Activated T-cell treated with anti-CD3 and anti-CD28 coated beads, Interleukin-2, amount 50 U/mL, for 4 hours (primary cell): ENCODE data around the gene MEIS2. TPM values are rescaled to one million over a fixed set of nuclear protein-coding genes. Genes with fewer than 3 reads are reported as not detected.

Experiments used
- ATAC-seq, 2 donors: fragments of 200-7000 bp; cut with Tn5 transposase; one replicate each; pipeline ENCODE4 v1.10.0; 2021
- DNase-seq: peaks from one replicate; pipeline ENCODE4 v3.0.0-alpha.2; 2020
- H3K27me3 Mint-ChIP-seq: one replicate; pipeline ENCODE4 v1.8.0; 2021; ENCODE audit warnings: low read depth, mixed read lengths
- H3K36me3 Mint-ChIP-seq: one replicate; pipeline ENCODE4 v1.8.0; 2022; ENCODE audit warnings: mixed read lengths; ENCODE audit not compliant: insufficient read depth
- H3K4me1 Mint-ChIP-seq: one replicate; pipeline ENCODE4 v1.8.0; 2021; ENCODE audit warnings: low read depth, mixed read lengths
- H3K4me3 Mint-ChIP-seq: one replicate; pipeline ENCODE4 v1.8.0; 2021; ENCODE audit warnings: mild to moderate bottlenecking, moderate library complexity, mixed read lengths
- H3K9me3 Mint-ChIP-seq: one replicate; pipeline ENCODE4 v1.8.0; 2021; ENCODE audit warnings: mixed read lengths
- total RNA-seq, 3 donors: library from RNA; stranded (reverse); gene quantifications; one replicate each; pipeline ENCODE4 v1.2.1, GENCODE V29; 2021

The MEIS2 gene
- total RNA-seq, 3 donors from 2014 or later = 0.20 TPM; not detected in 2

DNA sequence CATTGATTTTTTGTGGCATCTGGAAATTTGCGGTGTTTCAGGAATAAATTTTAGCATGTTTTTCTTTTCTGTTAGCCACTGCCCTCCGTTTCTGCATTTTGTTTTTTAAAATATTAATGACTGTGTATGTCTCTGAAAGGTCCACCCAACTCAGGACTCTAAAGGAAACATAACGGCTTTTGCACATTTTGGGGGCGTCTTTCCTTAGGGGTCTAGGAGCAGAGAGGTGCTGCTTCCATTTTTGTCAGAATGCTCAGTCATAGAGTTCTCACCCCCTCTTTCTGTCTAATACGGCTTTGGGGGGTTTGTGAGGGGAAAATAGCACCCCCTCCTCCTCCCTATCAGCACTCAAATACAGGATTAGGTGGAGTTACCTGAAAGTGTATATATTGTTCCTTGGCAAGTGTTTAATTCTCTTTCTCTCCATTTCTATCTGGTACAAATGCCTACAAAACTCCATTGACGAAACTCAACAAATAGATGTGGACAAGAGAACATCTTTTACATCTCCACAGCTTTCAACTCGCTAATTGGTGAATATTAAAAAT, 219.4 kb downstream of the MEIS2 start:
- H3K4me3 Mint-ChIP-seq = no peak overlapping the region
- DNase-seq (no peak), ATAC-seq (no peak)
- peaks cover 93% of the 10 kb centered on the region for H3K27me3 Mint-ChIP-seq
- no peaks in the 10 kb centered on the region for H3K9me3 Mint-ChIP-seq
- H3K4me1 Mint-ChIP-seq = peaks cover 12% of the 10 kb centered on the region
- H3K36me3 Mint-ChIP-seq = no peaks in the 10 kb centered on the region

DNA sequence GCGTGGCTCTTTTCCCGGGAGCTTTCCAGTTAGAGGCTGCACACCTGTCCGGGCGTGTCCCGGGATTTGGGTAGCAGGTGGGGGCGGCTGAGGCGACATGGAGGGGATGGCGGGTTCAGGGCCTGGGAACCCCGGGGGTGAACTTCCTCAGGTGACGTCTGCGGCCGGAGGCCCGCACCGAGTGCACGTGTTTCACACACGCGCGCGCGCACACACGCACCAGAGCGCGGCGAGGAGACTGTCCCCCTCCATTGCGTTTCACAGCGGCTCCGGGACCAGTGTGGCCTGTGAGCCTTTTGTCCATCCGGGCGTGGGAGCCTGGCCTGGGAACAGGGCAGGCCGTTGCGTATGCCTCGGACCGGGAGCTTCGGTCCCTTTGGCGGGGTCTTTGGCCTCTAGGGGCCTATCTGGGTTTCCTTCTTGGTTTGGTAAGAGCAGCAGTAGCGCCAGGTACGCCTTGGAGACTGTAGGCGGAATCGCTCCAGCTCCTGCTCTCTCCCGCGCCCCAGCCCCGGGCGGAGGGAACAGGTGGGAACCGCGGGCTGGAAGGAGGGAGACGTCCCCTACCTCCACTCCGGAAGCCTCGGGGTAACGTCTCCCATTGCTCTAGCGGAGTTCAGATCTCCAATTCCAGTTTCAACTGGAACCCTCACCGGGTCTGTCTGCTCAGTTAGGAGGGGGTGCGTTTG, 220.0 kb downstream of the MEIS2 start:
- no peaks in the 10 kb centered on the region for H3K9me3 Mint-ChIP-seq
- no peak for DNase-seq
- H3K27me3 Mint-ChIP-seq = peaks cover 92% of the 10 kb centered on the region
- H3K36me3 Mint-ChIP-seq = no peaks in the 10 kb centered on the region
- ATAC-seq = no peak
- H3K4me1 Mint-ChIP-seq = peaks cover 12% of the 10 kb centered on the region
- no peak overlapping the region for H3K4me3 Mint-ChIP-seq

DNA sequence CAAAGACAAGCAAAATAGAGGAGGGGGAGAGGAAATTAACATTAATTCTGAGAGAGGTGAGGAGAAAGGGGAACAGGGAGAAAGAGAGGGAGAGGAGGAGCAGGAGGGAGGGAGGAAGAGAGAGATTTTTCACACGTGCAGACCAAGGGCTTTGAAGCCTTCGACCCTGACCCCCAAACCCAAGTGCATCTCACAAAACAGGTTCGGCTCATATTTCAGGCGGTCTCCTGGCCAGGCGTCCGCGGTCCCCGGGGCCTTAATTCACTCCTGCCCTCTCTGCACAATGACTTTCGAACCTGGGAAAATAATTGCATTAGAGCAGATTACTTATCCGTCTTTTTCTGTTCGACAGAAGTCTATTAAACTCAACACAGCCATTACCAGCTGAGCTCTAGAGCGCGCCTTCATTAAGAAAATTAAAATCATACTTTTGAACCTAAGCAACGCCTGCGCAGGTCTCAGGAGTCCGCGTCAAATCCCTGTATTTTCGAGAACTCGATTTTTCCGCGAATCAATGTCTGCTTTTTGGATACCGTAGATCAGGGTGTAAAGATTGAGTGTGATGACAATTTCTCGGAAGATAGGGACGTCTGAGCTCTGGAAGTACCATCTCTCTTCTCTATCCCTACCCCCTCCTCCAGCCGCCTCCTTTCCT, 220.7 kb downstream of the MEIS2 start:
- no peaks in the 10 kb centered on the region for H3K36me3 Mint-ChIP-seq
- ATAC-seq = no peak
- H3K4me3 Mint-ChIP-seq = no peak overlapping the region
- no peak for DNase-seq
- peaks cover 91% of the 10 kb centered on the region for H3K27me3 Mint-ChIP-seq
- no peaks in the 10 kb centered on the region for H3K9me3 Mint-ChIP-seq
- H3K4me1 Mint-ChIP-seq = peaks cover 12% of the 10 kb centered on the region

DNA sequence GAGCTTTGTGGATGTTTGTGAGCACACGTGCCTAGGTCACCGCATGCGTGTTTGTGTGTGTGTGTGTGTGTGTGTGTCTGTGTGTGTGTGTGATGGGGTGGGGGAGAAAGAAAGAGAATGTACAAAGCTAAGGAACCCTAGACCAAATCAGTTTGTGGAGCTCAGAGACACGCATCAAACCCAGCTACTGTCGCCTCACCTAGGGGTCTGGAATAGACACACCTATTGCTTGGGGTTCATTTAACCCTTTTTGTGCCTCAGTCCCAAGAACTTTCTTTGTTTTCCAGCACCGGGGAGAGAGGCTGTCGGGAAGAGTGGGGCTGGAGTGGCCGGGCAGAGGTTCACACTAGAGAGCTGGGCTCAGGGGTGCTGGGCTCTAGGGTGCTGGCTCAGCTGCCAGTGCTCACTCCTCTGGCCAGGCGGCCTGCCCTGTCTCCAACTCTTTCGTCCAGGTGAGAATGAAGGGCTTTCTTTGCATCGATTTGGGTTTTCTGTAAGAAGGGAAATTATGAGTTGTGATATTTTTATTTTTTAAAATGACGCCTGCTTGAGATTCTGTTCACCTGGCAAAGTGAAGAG, 221.6 kb downstream of the MEIS2 start:
- Mint-ChIP-seq H3K4me3 (no peak overlapping the region), H3K9me3 (no peaks in the 10 kb centered on the region), H3K27me3 (peaks cover 82% of the 10 kb centered on the region), H3K36me3 (no peaks in the 10 kb centered on the region), H3K4me1 (peaks cover 6% of the 10 kb centered on the region)
- ATAC-seq (no peak), DNase-seq (no peak)

DNA sequence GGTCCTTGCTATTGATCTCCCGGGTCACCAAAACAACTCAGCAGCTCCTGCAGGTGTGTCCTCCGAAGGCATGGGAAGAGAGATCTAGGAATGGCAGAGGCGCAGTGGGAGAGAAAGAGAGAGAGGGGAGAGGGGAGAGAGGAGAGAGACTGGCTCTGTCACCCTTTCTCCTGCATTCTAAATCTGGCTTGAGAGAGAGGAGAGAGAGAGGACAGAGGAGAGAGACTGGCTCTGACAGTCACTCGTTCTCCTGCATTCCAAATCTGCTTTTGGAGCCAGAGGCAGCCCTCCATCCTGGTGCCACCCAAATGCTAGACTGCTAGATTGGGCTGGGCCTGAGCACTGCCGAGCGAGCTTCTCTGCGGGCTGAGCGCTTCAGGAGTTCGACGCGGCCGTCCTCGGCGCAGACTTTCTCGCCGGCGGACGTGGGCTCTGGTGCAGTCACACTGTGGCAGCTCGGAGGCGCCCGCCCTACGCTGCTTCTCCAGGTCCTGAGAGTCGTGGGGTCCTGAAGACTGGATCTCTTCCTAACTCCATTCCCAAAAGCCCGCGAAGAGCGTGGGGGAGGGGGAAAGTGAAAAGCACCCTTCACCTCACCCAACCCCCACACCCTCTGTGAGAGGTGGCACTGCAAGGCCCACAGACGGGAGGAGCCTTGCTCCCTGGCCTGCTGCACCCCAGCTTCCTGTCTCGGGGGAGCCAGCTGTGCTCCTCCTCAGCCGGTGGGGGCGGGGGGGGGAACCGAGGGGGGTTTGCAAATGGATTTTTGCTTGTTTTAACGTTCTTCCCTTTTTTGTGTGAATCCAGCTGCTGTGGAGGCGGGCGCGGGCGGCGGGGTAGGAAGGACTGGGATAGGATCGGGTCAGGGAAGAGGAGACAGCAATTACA, 222.3 kb downstream of the MEIS2 start:
- Mint-ChIP-seq H3K36me3 (no peaks in the 10 kb centered on the region), H3K4me1 (peaks cover 4% of the 10 kb centered on the region), H3K4me3 (no peak overlapping the region), H3K27me3 (peaks cover 80% of the 10 kb centered on the region), H3K9me3 (no peaks in the 10 kb centered on the region)
- ATAC-seq (peak in 1 of 2 donors; percentile 55), DNase-seq (no peak)

DNA sequence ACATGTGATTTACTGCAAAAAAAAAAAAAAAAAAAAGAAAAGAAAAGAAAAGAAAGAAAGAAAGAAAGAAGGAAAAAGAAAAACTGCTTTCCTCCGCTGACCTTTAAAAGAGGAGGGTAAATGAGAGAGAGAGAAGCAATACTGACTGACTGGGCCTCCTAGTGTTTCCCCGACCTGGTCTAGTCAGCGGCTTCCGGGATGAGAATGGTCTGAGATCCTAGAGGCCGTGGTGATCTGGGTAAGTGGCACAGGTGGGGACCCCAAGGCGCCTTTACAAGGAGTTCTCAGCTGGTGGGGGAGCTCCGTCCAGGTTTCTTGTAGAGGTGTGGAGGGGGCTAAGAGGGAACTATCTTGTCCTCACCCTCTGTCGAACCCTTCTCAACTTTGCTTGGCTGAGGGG, 223.1 kb downstream of the MEIS2 start:
- ATAC-seq (no peak), DNase-seq (no peak)
- peaks cover 4% of the 10 kb centered on the region for H3K4me1 Mint-ChIP-seq
- H3K4me3 Mint-ChIP-seq = no peak overlapping the region
- no peaks in the 10 kb centered on the region for H3K9me3 Mint-ChIP-seq
- H3K27me3 Mint-ChIP-seq = peaks cover 72% of the 10 kb centered on the region
- H3K36me3 Mint-ChIP-seq = no peaks in the 10 kb centered on the region

DNA sequence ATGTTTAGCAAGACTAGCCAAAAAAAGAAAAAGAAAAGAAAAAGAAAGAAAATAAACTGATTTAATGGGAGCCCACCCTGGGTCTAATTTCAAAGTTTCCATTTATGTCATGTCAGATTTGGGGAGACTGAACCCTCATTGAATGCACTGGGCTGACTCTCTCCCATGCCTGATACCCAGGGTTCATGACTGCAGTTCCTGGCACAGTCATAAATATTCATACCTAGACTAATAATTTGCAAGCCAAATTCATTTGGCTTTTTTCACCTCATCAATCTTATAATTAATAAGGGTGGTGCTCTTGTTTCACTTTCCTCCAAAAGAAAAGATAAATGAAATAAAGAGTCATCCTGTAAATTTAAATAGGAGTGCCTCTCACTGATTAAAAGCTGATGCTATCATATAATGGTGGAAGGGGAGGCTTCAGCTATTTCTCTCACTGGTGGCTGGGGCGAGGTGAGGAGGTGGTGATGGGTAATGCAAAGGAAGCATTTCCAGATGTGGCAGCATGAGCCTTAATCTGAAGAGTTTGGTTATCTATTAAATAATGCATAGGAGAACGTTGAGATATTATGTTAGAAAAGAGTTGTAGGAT, 224.5 kb downstream of the MEIS2 start:
- Mint-ChIP-seq H3K27me3 (peaks cover 59% of the 10 kb centered on the region), H3K36me3 (no peaks in the 10 kb centered on the region), H3K4me3 (no peak overlapping the region), H3K9me3 (no peaks in the 10 kb centered on the region), H3K4me1 (peaks cover 4% of the 10 kb centered on the region)
- ATAC-seq (no peak), DNase-seq (no peak)

DNA sequence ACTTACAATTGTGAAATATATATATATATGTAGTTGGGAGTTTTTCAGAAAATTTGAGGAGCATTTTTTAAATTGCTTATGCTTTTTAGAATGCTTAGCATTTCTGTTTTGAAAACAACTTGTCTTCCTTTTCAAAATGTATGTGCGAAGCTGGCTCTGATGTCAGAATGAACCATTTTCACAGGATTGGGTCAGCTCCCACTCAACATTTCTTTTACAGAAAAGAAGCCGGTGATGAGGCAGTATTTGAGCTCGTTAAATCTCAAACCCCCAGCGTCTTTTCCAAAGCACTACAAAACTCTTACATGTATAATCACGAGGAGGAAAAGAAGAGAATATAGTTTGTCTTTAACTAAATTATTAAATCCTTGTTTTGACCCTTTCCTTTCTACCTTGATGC, 225.4 kb downstream of the MEIS2 start:
- H3K27me3 Mint-ChIP-seq = peaks cover 50% of the 10 kb centered on the region
- no peaks in the 10 kb centered on the region for H3K9me3 Mint-ChIP-seq
- H3K36me3 Mint-ChIP-seq = no peaks in the 10 kb centered on the region
- DNase-seq (no peak), ATAC-seq (no peak)
- H3K4me3 Mint-ChIP-seq = no peak overlapping the region
- peaks cover 4% of the 10 kb centered on the region for H3K4me1 Mint-ChIP-seq

DNA sequence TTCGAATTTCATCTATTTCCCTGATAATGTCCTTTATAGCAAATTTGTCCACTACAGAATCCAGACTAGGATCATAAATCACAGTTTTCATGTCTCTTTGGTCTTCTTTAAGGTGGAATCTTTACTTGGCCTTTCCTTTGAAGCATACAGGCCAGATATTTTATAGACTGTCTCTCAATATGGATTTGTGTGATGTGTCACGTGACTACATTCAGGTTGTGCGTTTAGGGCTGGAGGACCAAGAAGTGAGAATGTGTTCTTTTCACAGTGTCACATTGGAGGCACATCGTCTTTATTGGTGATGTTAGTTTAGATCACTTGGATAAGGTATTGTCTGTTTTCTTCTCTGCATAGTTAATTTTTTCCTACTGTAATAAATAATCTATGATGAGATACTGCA, 232.9 kb downstream of the MEIS2 start:
- no peaks in the 10 kb centered on the region for H3K27me3 Mint-ChIP-seq
- no peak for ATAC-seq
- H3K4me3 Mint-ChIP-seq = no peak overlapping the region
- DNase-seq = no peak
- peaks cover 9% of the 10 kb centered on the region for H3K9me3 Mint-ChIP-seq
- H3K4me1 Mint-ChIP-seq = no peaks in the 10 kb centered on the region
- H3K36me3 Mint-ChIP-seq = no peaks in the 10 kb centered on the region

DNA sequence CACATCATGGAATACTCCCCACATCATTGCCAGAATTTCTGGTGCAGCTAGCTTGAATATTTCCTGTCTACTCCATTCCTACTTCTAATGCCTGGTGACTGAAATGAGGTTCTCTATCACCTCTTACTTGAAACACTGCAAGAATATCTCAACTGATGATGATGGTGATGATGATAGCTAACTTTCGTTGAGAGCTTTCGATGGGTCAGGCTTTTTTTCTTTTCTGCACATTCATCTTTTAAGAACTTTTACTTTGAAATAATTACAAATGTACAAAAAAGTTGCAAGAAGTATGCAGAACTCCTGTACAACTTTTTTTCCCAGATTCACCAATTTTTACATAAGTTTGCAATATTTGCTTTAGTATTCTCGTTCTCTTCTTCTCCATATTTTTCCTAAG, 233.5 kb downstream of the MEIS2 start:
- H3K36me3 Mint-ChIP-seq = no peaks in the 10 kb centered on the region
- H3K4me3 Mint-ChIP-seq = no peak overlapping the region
- H3K27me3 Mint-ChIP-seq = no peaks in the 10 kb centered on the region
- DNase-seq = no peak
- peaks cover 9% of the 10 kb centered on the region for H3K9me3 Mint-ChIP-seq
- no peak for ATAC-seq
- no peaks in the 10 kb centered on the region for H3K4me1 Mint-ChIP-seq

DNA sequence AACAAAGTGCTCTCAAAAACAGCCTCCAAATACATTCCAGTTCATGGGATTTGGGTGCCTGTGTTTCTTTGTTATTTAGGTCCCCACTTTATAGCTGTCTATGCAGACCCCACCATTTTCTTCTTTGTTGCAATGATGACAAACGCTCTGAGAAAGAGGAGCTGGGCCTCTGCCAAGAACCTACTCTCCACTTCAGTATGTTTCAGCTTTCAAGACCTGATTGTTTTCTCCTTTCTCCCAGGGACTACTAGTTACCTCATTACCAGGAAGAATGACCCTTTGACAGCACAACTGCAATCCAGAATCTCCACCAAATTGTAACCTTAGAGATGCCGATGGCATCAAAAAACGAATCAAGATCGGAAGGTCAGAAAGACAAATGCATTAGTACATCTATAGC, 236.8 kb downstream of the MEIS2 start:
- no peaks in the 10 kb centered on the region for H3K27me3 Mint-ChIP-seq
- no peak overlapping the region for H3K4me3 Mint-ChIP-seq
- peaks cover 9% of the 10 kb centered on the region for H3K9me3 Mint-ChIP-seq
- no peaks in the 10 kb centered on the region for H3K4me1 Mint-ChIP-seq
- ATAC-seq = no peak
- no peaks in the 10 kb centered on the region for H3K36me3 Mint-ChIP-seq
- DNase-seq = no peak

DNA sequence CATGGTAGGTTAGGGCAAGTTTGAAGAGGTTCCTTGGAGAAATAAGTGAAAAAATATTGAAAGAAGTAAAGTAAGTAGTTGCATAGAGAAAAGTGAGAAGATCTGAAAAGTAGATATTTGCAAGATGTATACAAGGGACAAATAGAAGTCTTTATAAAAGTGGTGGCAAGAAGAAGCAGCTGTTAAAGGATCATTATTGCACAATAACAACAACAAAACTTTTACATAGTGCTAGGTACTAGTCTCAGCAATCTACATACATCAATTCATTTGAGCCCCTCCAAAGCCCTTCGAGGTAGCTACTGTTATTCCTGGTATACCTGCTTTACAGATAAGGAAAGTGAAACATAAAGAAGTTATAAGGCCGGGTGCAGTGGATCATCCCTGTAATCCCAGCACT, 239.6 kb downstream of the MEIS2 start:
- no peak for DNase-seq
- ATAC-seq = no peak
- Mint-ChIP-seq H3K4me3 (no peak overlapping the region), H3K36me3 (no peaks in the 10 kb centered on the region), H3K9me3 (peaks cover 10% of the 10 kb centered on the region), H3K27me3 (peaks cover 5% of the 10 kb centered on the region), H3K4me1 (no peaks in the 10 kb centered on the region)

DNA sequence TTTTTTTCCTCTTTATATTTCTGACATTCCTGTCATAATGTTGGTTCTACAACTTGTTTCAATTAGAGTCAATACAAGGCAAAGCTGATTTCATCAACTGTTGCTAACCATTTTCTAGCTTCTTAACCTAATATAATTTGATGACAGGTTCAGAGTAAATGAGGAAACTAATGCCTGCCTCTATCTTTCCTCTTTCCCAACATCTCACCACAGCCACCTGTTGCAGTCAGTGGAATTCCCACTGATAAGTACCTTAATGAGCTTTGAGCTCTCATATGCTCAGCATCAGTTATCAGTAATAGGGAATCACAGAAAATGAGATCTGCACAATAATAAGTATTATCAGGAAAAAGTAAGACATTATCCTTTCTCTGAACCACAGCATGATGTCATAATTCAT, 241.9 kb downstream of the MEIS2 start:
- no peak for ATAC-seq
- Mint-ChIP-seq H3K27me3 (peaks cover 5% of the 10 kb centered on the region), H3K4me3 (no peak overlapping the region), H3K36me3 (no peaks in the 10 kb centered on the region), H3K9me3 (peaks cover 4% of the 10 kb centered on the region), H3K4me1 (no peaks in the 10 kb centered on the region)
- no peak for DNase-seq
